ENCODE measurements around the gene ZBTB2.

- TF ChIP-seq CTCF (IDR thresholded peaks at IDR 0.05; ENCODE audit: poor library complexity) (no peak), EZH2 (IDR thresholded peaks at IDR 0.05; ENCODE audit: borderline replicate concordance) (no peak)
Measured at GRCh38 chr6:151391471-151392413, at the start of gene ZBTB2.

Measured in hepatocyte (in vitro differentiated cells).